Measurements from ENCODE around the gene PHACTR1.
"Not testable (repeated sequence)": the region's sequence is repeated elsewhere in the genome, so short reads cannot be mapped to it uniquely, and the experiment has no call there.

The PHACTR1 gene

GRCh38 chr6:13140980-13141379 is 424.4 kb downstream of the PHACTR1 start:
- no peak for DNase-seq (ENCODE audit: low read depth in 3 of 3, low spot score in 1 of 3)

DNA sequence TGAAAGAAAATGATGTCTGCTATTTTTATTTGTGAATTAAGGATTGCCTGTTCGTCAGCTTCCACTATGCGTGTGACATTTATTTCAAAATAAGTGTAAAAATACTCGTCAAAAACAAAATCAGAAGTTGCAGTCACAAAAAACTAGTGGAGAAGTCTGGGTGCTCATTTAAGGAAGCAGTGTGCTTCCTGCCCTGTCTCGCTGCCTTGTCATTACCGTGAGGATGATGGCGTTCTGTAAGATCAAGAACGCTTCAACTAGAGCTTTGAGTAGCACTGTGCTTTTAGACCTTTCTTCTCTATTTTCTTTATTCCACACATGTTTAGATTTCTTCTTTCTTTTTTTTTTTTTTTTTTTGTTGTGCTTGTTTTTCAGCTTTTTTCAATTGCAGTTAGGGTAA is 424.8 kb downstream of the PHACTR1 start:
- DNase-seq (ENCODE audit: low read depth in 3 of 3, low spot score in 1 of 3): no peak

DNA sequence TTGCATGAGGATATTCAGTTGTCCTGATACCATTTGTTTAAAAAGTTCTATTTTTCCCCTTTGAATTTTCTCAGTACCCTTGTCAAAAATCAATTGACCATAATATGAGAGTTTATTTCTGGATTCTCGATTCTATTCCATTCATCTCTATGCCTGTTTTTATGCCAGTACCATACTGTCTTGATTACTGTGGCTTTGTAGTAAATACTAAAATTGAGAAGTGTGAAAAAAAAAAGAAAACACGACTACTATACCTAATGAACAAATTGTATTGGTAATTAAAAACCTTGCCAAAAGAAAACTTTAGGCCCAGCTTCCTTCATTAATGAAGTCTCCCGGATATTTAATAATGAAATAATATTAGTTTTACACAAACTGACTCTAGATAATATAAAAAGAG is 426.0 kb downstream of the PHACTR1 start:
- no peak for DNase-seq (ENCODE audit: low read depth in 3 of 3, low spot score in 1 of 3)

DNA sequence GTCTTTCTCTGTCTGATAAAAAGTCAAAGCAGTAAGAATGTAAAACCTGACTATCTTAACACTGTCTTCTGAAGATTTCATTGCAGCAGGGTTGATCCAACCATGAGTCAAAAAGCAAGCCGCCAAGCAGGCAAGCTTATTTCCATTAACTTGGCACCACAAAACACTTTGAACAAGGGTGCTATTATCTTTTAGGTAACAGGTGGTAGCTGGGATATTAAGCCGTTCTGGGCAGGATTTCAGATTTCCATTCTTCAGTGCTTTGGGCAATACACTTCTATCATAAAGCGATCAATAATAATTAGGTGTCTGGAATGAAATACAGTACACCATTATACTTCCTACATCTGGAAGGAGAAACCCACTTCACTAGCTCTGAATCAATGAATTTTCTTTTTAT is 429.9 kb downstream of the PHACTR1 start:
- DNase-seq (ENCODE audit: low read depth in 3 of 3, low spot score in 1 of 3): no peak

DNA sequence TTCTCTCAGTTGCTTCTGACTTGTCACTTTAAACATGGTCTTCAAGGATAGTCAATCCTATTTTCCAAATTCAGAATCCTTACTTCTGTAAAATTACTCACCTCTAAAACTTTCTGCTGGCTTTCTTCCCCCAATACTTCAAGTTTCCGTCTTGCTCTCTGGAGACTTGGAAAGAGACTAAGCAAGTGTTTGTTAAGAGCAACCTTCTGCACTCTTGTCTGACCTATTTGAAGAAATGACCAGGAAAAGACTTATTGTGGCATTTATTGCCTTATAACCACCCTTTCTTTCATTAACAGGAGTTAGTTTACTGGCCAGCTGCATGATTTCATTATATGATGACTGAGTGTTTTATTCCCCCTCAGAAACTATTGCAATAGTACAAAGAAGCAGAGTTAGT is 430.8 kb downstream of the PHACTR1 start:
- DNase-seq (ENCODE audit: low read depth in 3 of 3, low spot score in 1 of 3): no peak

DNA sequence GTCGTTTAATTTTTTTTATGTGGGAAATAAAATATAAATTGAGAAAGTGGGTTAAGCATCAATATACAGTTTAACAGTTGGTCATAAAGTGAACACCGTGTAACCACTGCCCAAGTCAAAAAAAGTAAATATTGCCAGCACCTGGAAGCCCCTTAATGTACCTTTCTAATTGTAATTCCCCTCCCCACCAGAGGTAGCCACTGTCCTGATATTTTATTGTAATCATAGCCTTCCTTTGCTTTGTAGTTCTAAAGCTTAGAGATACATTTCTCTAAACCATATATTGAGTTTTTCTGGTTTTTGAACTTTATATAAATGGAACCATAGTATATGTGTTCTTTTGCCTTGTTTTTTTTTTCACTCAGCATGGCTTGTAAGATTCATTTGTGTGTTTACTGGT is 431.2 kb downstream of the PHACTR1 start:
- DNase-seq (ENCODE audit: low read depth in 3 of 3, low spot score in 1 of 3): no peak

GRCh38 chr6:13152764-13153163 is 436.2 kb downstream of the PHACTR1 start:
- DNase-seq (ENCODE audit: low read depth in 3 of 3, low spot score in 1 of 3): no peak

- no peak for DNase-seq (ENCODE audit: low read depth in 3 of 3, low spot score in 1 of 3)
These were observed 439.8 kb downstream of the PHACTR1 start for GRCh38 chr6:13156381-13156780.

- no peak for DNase-seq (ENCODE audit: low read depth in 3 of 3, low spot score in 1 of 3)
These were observed 440.7 kb downstream of the PHACTR1 start for GRCh38 chr6:13157293-13157692.

DNA sequence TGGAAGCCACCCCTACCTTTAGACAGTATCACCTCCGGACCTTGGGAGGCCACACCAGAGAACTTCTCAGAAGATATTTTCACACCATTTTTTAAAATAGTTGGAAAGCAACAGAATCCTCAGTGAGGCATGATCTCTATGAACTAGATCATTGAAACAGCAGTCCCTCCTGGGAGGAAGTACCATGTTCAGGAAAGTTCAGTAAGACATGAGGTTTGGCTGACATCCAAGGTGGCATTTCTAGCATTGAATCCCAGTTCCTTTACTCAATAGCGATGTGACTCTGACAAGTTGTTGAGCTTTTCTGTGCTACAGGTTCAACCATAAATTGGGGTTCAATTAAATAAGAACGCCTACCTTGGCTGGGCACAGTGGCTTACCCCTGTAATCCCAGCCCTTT is 442.7 kb downstream of the PHACTR1 start:
- DNase-seq (ENCODE audit: low read depth in 3 of 3, low spot score in 1 of 3): no peak

- DNase-seq (ENCODE audit: low read depth in 3 of 3, low spot score in 1 of 3): not testable (repeated sequence)
These were observed 443.3 kb downstream of the PHACTR1 start for GRCh38 chr6:13159822-13160221.

GRCh38 chr6:13163161-13163944 is 446.8 kb downstream of the PHACTR1 start:
- no peak for DNase-seq (ENCODE audit: low read depth in 3 of 3, low spot score in 1 of 3)

DNA sequence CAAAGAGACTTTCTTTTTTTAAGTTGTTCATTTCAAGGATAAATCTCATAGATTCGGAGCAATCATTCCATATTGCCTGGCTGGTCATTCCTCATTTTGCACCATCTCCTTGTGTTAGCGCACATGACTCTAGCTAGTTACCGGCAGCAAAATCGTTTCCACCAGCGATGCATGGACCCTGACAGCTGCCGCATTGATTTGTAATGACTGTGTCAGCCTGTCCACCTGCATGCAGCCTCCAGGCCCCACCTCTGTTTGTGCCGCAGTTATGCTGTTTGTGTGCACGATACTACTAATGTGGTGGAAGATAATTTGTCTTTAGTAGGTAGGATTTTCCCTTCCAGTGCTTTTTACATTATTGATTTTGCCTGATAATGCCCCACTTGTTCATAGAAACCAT is 447.7 kb downstream of the PHACTR1 start:
- no peak for DNase-seq (ENCODE audit: low read depth in 3 of 3, low spot score in 1 of 3)

DNA sequence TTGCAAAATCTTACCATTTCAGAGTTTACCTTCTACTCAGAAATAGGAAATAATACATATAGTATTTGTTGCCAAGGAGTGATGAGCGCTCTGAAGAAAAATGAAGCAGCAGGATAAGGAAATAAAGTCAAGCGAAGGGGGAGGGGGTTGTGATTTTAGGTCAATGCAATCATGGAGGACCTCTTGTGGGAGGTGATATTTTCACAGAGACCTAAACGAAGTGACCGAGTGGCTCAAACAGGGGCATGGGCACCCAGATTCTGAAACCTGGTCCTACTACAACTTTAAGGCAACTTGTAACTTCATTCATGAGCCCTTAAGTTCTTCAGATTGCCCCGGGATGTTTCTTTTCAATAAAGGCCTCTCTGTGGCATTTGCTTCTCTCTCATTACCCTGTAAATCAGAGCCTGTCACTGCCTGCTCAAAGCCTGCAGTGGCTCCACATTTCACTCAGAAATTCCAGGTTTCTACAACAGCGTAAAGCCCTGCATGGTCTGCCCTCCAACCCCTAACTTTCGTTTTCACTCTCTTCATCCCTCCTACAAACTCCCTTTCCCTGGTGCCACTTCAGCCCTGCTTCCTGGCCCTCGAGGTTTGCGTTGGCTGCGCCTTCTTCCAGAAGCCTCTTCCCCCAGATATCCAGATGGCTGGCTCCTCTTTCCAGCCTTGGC is 449.1 kb downstream of the PHACTR1 start:
- no peak for DNase-seq (ENCODE audit: low read depth in 3 of 3, low spot score in 1 of 3)

GRCh38 chr6:13166269-13166668 is 449.7 kb downstream of the PHACTR1 start:
- no peak for DNase-seq (ENCODE audit: low read depth in 3 of 3, low spot score in 1 of 3)

DNA sequence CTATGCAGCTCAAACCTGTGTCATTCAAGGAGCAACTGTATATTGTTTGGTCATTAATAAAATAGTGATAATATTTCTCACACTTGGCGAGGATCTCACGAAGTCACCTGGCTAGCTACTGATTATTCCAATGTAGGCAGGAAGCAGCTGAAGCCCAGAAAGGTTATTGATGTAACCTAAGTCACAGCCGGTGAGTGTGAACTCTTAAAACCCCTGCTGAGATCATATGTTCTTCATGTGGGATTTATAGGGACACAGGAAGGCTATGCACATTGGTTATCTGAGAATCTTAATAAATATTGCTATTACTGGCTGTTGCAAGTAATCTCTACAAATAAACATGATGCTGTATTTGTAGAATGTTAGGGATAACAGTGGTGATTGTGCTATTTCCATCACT is 450.3 kb downstream of the PHACTR1 start:
- DNase-seq (ENCODE audit: low read depth in 3 of 3, low spot score in 1 of 3): no peak

- DNase-seq (ENCODE audit: low read depth in 3 of 3, low spot score in 1 of 3): no peak
These were observed 455.7 kb downstream of the PHACTR1 start for GRCh38 chr6:13172291-13172690.

DNA sequence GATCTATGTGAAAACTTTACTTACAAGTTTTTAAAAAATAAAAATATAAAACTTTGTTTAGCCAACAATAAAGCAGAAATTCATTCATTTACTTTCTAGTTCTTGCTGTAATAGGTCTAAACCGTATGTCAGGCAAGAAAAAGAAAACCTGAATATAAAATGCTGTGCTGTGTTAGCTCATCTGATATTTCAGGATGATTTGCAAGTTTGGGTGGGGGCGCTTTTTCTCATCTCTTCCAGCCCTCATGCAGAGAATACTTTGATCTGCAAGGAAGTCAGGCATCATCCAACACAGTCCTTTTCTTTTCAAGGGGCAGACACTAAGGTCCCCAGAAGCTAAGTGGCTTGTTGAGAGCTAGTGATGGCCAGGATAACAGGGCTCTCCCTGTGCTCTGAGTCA is 458.5 kb downstream of the PHACTR1 start:
- no peak for DNase-seq (ENCODE audit: low read depth in 3 of 3, low spot score in 1 of 3)

GRCh38 chr6:13175759-13176158 is 459.2 kb downstream of the PHACTR1 start:
- no peak for DNase-seq (ENCODE audit: low read depth in 3 of 3, low spot score in 1 of 3)

- DNase-seq (ENCODE audit: low read depth in 3 of 3, low spot score in 1 of 3): no peak
These were observed 461.1 kb downstream of the PHACTR1 start for GRCh38 chr6:13177664-13178063.

DNA sequence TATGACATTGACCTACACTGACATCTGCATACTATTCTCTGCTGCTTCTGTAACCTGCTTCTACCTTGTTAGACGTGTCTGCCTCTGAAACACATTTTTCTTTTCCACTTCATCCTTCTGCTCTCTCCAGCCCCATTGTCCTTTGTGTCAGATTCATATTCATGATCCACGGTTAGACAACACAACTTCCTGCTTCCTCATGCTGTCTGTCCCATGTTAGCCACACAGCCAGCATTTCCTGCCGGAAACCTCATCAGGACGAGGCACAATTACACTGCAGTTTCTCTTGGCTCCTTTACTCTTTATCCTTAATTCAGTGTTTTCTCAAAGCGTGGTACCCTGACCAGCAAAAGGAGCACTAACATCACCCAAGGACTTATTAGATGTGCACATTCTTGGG is 461.5 kb downstream of the PHACTR1 start:
- no peak for DNase-seq (ENCODE audit: low read depth in 3 of 3, low spot score in 1 of 3)

- DNase-seq (ENCODE audit: low read depth in 3 of 3, low spot score in 1 of 3): no peak
These were observed 464.0 kb downstream of the PHACTR1 start for GRCh38 chr6:13180538-13180937.

DNA sequence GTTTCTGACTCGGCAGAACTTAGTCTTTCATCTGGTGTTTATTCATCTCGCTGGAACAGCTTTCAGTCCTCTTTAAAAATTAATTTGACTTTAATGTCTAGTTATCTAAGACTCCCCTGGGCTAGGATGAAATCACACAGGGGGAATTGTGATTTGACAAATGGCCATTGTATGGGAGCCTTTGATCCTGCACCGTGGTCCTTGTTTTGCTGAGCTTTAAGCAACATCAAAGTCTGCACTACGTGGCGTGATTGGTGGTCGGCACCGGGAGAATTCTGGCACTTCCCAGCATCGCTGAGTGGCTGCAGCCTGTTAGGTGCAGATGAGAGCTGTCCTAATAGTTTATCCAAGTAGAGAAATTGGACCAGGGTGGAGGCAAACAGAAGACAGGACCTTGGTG is 464.8 kb downstream of the PHACTR1 start:
- DNase-seq (ENCODE audit: low read depth in 3 of 3, low spot score in 1 of 3): no peak

Measured in stimulated activated CD4-positive, alpha-beta T cell treated with anti-CD3 and anti-CD28 coated beads, TNF-alpha, amount 100 ng/mL, for 1 hour (primary cell).